Measurements from ENCODE around the gene OMP. TPM values are rescaled to one million over a fixed set of nuclear protein-coding genes. Genes with fewer than 3 reads are reported as not detected.
"Not testable (repeated sequence)": the region's sequence is repeated elsewhere in the genome, so short reads cannot be mapped to it uniquely, and the experiment has no call there.

OMP gene, protein sequence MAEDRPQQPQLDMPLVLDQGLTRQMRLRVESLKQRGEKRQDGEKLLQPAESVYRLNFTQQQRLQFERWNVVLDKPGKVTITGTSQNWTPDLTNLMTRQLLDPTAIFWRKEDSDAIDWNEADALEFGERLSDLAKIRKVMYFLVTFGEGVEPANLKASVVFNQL
- polyA plus RNA-seq (2012; ENCODE audit: insufficient read depth, insufficient read length), result not detected

DNA sequence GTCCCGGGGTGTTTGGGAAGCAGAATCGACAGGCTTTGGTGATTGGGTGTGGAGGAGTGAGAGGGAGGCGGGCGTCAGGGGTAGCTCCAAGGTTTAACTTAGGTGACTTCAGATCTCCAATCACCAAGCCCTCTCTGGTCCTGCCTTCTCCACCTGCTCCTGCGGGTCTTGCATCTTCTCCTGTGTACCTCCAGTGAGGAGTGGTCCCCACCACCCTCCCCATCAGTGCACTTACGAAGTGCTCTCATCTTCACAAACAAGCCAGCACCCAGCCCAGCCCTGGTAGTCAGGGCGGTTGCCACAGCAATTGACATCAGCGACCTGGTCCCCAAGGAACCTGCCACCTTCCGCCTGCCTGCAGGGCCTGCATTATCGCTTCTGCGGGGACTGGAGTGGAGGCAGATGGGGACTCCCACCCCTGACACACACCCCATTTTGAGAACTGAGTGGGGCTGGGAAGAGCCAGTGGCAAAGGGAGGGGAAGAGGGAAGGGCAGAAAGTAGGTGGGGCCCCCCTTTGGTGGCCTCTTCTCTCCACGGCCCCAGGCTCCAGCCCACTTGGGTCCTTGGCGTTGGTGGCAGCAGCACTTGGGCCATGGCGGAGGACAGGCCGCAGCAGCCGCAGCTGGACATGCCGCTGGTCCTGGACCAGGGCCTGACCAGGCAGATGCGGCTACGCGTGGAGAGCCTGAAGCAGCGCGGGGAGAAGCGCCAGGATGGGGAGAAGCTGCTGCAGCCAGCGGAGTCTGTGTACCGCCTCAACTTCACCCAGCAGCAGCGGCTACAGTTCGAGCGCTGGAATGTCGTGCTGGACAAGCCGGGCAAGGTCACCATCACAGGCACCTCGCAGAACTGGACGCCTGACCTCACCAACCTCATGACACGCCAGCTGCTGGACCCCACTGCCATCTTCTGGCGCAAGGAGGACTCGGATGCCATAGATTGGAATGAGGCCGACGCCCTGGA is at the start of gene OMP:
TSS of gene OMP (plus strand) at position 595 of the 965 bp plus-strand sequence. CDS start at position 595, 0 bp downstream.
- DNase-seq (ENCODE audit: low read depth, low spot score), result no peak
- H3K4me3 ChIP-seq (ENCODE audit: low read length), result no peak within 1 kb of the TSS

DNA sequence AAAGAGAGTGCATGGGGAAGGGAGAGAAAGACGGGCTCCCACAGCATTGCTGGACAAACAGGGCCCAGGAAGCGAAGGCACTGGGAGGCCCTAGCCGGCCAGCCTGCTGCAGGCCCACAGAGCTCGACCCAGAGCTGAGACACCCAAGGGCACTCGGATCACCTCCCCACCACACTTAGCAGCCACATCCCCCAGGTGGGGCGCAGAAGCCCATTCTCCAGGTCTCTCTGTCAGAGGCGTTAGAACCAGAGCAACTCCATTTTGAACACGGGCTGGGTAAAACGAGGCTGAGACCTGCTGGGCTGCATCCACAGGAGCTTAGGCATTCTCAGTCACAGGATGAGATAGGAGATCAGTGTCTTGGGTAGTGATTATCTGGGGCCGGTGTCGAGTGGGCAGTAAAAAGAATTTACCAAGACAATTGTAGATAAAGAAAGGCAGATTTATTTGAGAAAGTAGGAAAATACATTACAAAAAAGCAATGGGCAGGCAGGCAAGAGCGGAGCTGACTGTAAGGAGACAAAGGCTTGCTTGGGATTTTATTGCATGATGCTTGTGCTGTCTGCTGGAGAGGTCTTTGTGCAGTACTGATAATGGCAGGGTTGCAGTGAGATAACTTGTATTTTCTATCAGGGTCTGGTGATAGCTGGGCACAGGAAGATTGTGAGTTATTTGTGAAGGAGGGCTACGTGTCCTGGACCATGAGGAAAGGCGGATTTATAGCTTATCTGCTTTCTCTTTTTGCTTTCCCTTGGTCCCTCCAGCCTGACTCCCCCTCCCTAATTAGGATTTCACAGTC is 49.2 kb upstream of the OMP start:
- no peak overlapping the region for H3K4me3 ChIP-seq (ENCODE audit: low read length)
- no peak for DNase-seq (ENCODE audit: low read depth, low spot score)

DNA sequence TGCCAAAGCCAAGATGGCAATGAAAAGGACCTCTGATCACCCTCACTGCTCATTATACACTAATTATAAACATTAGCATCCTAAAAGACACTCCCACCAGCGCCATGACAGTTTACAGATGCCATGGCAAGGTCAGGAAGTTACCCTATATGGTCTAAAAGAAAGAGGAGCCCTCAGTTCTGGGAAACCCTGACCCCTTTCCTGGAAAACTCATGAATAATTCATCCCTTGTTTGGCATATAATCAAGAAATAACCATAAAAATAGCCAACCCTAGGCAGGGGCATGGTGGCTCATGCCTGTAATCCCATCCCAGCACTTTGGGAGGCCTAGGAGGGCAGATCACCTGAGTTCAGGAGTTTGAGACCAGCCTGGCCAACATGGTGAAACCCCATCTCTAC is 48.6 kb upstream of the OMP start:
- H3K4me3 ChIP-seq (ENCODE audit: low read length), result no peak overlapping the region
- no peak for DNase-seq (ENCODE audit: low read depth, low spot score)

DNA sequence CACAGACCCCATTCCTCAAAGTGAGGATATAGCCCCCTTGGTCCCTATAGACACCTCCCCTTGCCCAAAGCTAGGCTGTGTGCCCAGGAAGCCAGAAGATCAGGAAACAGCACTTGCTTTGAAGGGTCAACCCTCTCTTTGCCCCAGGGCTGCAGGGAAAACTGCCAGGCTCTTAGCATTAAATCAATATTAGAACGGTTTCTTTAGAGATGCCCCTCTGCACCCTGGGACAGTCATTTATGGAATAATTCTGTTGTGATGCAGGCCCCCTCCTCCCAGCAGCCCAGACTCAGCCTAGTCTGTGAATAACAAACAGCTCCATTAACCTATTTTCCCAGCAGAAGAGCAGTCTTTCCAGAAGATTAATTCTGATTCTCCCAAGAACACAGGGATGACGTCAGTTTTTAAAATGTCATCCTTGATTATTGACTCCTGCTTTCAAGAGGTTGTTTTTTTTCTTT is 47.5 kb upstream of the OMP start:
- H3K4me3 ChIP-seq (ENCODE audit: low read length), result no peak overlapping the region
- DNase-seq (ENCODE audit: low read depth, low spot score), result no peak

DNA sequence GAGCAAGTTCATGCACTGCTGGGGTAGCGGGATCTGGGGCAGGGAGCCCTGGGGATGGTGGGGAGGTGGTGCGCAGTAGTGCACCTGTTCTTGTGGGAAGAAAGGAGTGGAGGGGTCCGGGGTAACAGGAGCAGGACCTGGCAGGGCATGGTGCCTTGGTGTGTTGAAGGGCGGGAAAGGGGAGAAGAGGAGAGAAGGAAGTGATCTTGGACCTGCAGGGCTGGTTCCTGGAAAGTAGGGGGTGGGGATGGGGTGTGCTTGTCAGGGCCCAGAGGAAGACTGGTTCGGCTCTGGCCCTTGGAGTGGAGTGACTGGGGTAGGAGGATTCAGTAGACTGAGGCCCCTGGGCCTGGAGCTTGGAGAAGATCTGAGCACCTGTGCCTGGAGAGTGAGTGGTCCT is 46.7 kb upstream of the OMP start:
- DNase-seq (ENCODE audit: low read depth, low spot score), result no peak

DNA sequence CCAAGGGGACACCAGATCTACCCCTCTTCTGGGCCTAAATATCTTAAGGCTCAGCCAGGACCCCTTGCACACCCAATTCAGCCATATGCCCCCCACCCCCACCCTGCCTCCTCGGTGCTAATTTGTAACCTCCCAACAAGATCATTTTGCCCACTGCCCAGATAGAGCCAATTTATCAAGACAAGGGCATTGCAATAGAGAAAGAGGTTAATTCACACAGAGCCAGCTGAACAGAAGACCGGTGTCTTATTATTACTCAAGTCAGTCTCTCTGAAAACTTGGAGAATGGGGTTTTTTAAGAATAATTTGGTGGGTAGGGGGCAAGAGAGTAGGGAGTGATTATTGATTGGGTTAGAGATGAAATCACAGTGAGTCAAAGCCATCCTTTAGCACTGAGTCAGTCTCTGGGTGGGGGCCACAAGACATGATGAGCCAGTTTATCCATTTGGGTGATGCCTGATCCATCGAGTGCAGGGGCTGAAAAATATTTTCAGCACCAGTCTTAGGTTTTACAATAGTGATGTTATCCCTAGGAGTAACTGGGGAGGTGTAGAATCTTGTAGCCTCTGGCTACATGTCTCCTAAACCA is 45.7 kb upstream of the OMP start:
- no peak for DNase-seq (ENCODE audit: low read depth, low spot score)
- no peak overlapping the region for H3K4me3 ChIP-seq (ENCODE audit: low read length)

More for the DNA sequence above, 46.7 kb upstream of the OMP start:
- H3K4me3 ChIP-seq (ENCODE audit: low read length), result no peak overlapping the region

DNA sequence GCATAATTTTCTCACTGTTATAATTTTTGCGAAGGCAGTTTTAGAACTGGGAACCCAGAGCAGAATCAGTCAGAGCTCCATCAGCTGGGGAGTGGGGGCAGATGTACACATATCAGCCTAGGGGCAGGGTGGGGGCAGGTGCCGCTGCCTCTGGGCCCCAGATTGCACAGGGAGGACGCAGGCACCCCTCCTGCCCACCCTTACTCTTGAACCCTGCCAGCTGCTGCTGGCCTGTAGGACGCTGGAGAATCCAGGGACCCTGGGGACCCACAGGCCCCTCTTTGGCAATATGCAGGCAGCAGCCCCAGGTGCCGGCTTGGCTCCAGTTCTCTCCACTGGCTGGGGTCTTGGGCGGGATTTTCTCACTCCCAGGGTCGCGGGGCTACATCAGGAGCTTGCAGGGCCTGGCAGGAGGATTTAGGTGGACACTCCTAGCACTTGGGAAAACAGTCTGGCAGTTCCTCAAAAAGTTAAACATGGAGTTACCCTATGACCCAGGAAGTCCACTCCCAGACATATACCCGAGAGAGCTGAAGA is 44.6 kb upstream of the OMP start:
- no peak for DNase-seq (ENCODE audit: low read depth, low spot score)
- H3K4me3 ChIP-seq (ENCODE audit: low read length), result no peak overlapping the region

DNA sequence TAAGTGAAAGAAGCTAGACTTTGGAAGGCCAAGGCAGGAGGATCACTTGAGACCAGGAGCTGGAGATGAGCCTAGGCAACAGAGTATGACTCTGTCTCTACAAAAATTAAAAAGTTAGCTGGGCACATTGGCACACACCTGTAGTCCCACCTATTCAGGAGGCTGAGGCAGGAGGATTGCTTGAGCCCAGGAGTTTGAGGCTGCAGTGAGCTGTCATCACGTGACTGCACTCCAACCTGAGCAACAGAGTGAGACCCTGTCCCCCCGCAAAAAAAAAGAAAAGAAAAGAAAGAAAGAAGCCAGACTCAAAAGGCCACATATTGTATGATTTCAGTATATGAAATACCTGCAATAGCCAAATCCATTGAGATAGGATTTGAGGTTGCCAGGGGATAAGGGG is 43.7 kb upstream of the OMP start:
- no peak for DNase-seq (ENCODE audit: low read depth, low spot score)
- no peak overlapping the region for H3K4me3 ChIP-seq (ENCODE audit: low read length)

DNA sequence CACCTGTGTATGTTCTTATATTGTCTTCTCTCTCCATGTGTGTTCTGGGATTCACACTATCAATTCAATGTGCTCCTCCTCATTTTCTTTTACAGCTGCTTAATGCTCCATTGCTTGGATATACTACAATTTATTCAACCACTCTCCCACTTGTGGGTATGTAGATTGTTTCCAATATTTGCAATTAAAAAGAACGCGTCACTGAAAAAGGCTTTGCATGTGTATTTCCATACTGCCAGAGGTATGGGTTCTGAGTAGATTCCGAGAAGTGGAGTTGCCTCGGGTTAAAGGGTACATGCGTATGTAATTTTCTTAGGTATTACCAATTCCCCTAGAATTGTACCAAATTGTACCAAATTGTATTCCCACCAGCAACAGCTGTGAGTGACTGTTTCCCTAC is 42.8 kb upstream of the OMP start:
- no peak for DNase-seq (ENCODE audit: low read depth, low spot score)
- no peak overlapping the region for H3K4me3 ChIP-seq (ENCODE audit: low read length)

DNA sequence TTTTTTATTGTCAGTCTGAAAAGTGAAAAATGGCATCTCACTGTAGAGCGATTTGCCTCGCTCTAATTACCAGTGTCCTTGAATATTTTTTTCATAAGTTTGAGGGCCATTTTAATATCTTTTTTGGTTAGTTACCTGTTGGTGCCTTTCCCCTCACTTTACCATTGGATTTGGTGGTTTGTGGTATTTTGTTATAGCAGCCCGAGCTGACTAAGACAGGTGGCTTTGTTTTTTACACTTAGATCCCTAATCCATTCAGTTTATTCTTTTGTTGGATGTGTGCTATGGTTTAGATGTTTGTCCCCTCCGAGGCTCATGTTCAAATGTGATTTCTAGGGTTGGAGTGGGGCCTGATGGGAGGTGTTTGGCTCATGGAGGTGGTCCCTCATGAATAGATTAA is 42.4 kb upstream of the OMP start:
- no peak overlapping the region for H3K4me3 ChIP-seq (ENCODE audit: low read length)
- no peak for DNase-seq (ENCODE audit: low read depth, low spot score)

DNA sequence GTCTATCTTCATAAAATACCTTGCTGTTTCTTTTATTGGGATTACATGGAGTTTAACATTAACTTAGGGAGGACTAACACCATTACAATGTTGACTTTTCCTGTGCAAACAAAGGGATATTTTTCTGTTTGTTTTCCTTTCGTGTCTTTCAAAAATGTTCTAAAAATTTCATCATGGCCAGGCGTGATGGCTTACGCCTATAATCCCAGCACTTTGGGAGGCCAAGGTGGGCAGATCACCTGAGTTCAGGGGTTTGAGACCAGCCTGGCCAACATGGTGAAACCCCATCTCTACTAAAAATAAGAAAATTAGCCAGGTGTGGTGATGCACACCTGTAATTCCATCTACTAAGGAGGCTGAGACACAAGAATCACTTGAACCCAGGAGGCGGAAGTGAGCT is 41.4 kb upstream of the OMP start:
- not testable (repeated sequence) for H3K4me3 ChIP-seq (ENCODE audit: low read length); DNase-seq (ENCODE audit: low read depth, low spot score)

DNA sequence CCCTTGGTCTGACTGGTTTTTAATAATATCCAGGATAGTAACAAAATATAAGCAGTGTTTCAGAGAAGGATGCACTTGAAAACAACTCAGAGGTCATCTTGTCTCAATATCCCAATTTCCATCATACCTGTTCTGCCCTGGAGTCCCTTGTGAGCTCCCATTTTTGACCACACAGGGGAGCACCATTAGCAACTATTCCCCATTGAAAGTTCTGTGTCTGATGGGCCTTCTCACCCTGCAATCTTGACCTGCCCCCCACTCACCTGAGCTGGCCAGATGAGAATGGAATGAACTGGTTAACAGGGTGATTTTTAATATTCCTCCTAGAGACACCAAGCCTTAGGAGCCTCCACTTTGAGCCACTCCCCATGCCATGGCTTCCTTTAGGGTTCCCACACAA is 39.7 kb upstream of the OMP start:
- no peak for DNase-seq (ENCODE audit: low read depth, low spot score)
- no peak overlapping the region for H3K4me3 ChIP-seq (ENCODE audit: low read length)

DNA sequence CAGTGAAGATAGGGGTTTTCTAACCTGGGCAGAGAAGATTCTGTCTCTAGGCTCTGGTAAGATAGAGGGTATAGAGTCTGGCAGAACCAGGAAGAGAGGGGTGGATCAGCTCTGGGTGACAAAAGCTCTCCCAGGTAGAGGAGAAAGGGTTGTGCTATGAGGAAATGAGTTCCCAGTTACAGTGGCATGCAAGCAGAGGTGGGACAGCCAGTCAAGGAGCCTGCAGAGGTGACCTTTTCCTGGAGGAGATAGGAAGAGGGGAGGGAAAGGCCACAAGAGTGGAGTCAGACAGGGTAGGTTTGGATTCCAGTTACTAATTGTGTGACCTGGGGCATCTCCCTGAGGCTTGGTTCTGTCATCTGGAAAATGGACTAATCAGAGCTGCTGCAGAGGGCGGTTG is 39.2 kb upstream of the OMP start:
- H3K4me3 ChIP-seq (ENCODE audit: low read length), result no peak overlapping the region
- DNase-seq (ENCODE audit: low read depth, low spot score), result no peak

DNA sequence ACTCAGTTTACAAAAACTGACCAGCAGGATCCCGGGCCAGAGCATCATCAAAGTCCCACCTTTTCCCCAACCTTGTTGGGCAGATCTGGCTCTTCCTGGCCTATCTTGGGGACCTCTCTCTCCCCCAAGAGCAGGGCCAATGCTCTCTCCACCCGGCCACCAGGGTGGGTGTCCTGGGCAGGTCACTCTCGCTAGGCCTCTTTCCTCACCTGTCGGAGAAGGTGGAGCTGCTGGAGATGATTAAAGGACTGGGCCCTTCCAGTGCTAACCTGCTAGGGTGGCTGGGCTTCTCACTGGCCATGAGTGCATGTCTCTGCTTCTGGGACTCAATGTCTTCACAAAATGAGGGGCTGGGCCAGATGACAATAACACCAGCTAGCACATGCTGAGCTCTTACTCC is 38.8 kb upstream of the OMP start:
- DNase-seq (ENCODE audit: low read depth, low spot score), result no peak
- no peak overlapping the region for H3K4me3 ChIP-seq (ENCODE audit: low read length)

DNA sequence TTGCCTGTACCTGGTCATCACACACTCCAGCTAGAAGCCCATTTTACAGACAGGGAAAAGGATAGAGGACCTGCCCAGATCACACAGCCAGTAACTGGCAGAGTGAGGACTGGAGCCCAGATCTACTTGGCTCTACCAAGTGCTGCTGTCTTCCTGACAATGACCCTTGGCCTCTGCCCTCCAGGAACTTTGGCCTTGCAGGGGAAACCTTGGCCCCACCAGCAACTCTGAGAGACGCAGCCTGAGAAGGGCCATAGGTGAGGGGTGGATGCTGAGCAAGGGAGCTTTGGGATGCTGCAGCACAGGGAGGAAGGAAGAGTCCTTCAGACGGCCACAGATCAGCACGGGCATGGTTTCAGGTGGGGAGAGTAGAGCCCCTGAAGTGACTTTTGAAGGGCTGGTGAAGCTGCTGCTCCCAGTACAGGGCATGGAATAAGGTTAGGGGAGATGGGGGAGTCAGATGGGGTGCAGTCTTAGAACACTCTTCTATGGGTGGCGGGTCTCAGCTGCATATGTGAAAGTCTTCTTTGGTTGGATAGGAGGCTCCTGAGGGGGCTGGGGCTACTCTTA is 37.9 kb upstream of the OMP start:
- no peak for DNase-seq (ENCODE audit: low read depth, low spot score)
- H3K4me3 ChIP-seq (ENCODE audit: low read length), result no peak overlapping the region

DNA sequence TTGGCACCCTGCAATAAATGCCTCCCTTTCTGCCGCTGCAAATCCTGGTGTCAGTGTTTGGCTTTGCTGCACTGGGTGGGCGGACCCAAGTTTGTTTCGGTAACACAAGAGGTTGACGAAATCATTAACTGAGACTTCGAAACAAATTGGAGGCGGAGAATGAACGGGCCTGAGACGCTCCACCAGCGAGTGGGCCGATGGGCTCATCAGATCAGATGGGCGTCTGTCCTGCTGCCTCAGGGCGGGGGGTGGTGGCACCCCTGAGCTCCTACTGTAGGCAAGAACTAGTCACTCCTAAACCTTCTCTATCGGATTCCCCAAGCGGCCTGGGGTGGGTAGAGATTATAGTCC is 36.8 kb upstream of the OMP start:
- no peak for DNase-seq (ENCODE audit: low read depth, low spot score)
- H3K4me3 ChIP-seq (ENCODE audit: low read length), result peak overlapping the region; percentile 61

DNA sequence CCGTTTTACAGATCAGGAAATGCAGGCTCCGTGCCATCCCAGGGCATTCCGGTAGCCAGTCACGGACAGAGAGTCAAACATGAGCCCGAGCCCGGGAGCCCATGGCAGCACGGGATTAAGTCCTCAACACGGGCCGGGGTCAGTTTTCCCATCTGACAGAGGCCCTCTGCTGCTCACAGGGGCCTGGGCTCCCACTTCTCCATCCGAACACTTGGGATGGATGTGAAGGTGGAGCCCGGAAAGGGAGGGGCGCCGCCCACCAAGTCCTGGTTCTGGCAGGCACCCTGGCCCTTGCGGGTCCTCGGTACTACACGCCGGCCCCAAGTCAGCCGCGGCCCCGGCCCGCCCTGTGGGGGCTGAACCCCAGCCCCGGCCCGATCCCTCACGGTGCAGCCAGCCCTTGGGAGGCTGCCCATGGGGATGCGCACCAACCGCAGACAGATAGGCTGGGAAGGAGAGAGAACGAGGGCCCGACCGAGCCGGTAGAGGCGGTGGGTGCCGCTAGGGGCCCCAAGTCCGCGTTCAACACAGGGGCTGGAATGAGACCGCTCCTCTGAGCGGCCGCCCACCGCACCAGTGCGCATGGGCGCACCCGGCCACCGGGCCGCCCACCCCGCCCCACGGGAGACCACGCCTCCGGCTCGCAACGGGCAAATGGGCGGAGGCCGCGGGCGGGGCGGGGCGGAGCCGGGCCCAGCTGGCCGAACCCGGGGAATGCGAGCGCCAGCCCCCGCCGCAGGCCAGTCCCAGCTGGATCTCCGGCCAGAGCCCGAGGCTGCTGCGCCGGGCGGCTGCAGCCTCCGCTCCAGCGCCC is 36.2 kb upstream of the OMP start, which contains the start of gene CAPN5:
TSS of gene CAPN5 (plus strand) at position 743 of the 814 bp plus-strand sequence. CDS start 17,916 bp downstream, outside the sequence.
- peak; percentile 80 for DNase-seq (ENCODE audit: low read depth, low spot score)
- H3K4me3 ChIP-seq (ENCODE audit: low read length), result peak within 1 kb of the TSS; percentile 61

DNA sequence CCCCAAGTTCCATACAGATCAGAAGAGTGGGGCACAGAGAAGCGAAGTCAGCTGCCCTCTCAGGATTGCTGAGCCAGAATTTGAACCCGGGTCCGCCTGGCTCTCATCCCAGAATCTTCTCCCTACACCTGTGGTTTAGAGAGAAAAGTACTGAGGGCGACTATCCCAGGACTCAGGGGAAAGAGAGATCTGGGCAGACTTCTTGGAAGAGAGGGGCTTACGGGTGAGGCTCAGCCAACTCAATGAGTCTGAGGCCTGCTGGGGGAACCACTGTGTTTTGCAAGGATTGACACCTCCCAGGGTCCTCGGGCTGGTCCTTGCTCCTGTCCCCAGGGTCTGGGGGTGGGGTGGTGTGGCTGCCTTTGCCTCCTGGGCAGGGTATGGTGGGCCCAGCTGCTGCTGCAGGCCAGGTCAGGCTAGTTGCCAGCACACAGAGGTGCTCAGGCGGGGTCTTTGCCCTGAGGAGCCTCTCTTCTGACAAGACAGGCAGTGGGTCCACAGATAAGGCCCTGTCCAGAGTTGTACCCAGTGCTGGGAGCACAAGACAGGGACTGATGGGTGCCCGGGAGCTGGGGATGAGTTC is 34.7 kb upstream of the OMP start:
- no peak overlapping the region for H3K4me3 ChIP-seq (ENCODE audit: low read length)

More for the DNA sequence above, 34.7 kb upstream of the OMP start:
- DNase-seq (ENCODE audit: low read depth, low spot score), result no peak

Measured in Jurkat, Clone E6-1 (cell line).